Neural cell (in vitro differentiated cells): ENCODE measurements around the gene WASHC2A.
"Not testable (repeated sequence)": the region's sequence is repeated elsewhere in the genome, so short reads cannot be mapped to it uniquely, and the experiment has no call there.

Experiments used
- CTCF ChIP-seq: fragments of 450-650 bp; IDR thresholded peaks from 2 replicates; pipeline ENCODE4 v1.5.1; 2014; ENCODE audit warnings: antibody characterized with exemption, mild to moderate bottlenecking, moderate library complexity; ENCODE audit not compliant: poor library complexity, severe bottlenecking
- EZH2 ChIP-seq: fragments of 200-600, 300-800 bp; shearing (Covaris generic), sonication (generic); IDR thresholded peaks from 2 replicates; pipeline ENCODE4 v1.6.1; 2014; ENCODE audit warnings: antibody characterized with exemption, low read length, borderline replicate concordance, mild to moderate bottlenecking; ENCODE audit not compliant: insufficient read depth, poor library complexity, severe bottlenecking
- POLR2AphosphoS5 ChIP-seq: IDR thresholded peaks from 2 replicates; pipeline ENCODE4 v1.6.1; 2012
- SMC3 ChIP-seq: fragments of 450-650 bp; conservative IDR thresholded peaks from 2 replicates; pipeline ENCODE4 v1.6.1; 2014; ENCODE audit warnings: antibody characterized with exemption, mild to moderate bottlenecking, moderate library complexity; ENCODE audit not compliant: poor library complexity
- TAF1 ChIP-seq: IDR thresholded peaks from 2 replicates; pipeline ENCODE4 v1.6.1; 2012; ENCODE audit warnings: low read depth

DNA sequence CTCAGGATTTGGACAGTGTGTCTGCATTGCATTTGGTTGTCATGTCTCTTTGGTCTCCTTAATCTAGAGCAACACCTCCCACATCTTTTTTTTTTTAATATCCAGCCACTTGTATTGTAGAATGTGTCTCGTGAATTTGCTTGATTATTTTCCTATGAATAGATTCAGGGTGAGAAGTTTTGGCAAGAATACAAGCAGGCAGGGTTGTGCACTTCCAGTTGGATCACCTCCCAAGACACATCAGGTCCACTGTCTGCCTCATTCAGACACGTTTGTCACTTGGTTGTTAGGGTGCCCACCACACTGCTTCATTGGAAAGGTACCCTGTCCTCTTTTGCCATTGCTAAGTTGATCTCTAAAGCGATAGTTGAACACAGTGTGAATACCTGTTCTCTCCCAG, 30.9 kb downstream of the WASHC2A start:
- TF ChIP-seq SMC3, CTCF, POLR2AphosphoS5, TAF1, EZH2: not testable (repeated sequence)
